Measurements from ENCODE around the gene ATRAID.

DNA sequence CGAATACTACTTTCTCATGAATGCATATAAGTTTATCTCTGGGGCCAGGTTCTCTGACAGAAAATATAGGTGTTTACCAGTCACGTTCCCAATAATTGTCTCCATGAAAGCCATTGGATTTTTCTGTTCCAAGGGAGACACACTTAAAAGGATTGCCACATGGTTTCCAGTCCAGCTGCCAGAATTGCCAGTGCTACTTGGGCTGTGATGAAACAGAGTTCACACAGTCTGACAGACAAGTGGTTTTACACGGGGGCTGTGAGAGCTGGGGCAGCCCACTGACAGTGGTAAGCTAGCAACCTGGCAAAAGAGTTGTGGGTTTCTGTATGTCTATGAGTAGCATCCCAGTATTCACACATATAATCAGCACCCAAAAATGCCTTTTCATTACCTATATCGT is 27.7 kb upstream of the ATRAID start:
- TF ChIP-seq, protein P1, sequence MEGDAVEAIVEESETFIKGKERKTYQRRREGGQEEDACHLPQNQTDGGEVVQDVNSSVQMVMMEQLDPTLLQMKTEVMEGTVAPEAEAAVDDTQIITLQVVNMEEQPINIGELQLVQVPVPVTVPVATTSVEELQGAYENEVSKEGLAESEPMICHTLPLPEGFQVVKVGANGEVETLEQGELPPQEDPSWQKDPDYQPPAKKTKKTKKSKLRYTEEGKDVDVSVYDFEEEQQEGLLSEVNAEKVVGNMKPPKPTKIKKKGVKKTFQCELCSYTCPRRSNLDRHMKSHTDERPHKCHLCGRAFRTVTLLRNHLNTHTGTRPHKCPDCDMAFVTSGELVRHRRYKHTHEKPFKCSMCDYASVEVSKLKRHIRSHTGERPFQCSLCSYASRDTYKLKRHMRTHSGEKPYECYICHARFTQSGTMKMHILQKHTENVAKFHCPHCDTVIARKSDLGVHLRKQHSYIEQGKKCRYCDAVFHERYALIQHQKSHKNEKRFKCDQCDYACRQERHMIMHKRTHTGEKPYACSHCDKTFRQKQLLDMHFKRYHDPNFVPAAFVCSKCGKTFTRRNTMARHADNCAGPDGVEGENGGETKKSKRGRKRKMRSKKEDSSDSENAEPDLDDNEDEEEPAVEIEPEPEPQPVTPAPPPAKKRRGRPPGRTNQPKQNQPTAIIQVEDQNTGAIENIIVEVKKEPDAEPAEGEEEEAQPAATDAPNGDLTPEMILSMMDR (IDR thresholded peaks at IDR 0.05; ENCODE audit: insufficient read depth, low read length, poor library complexity, severe bottlenecking) = no peak
- TF ChIP-seq EZH2phosphoT487 (conservative IDR thresholded peaks at IDR 0.05; ENCODE audit: low read length) = no peak

All from SU-DHL-6 (cell line).